Measurements from ENCODE around the gene TCAIM. TPM values are rescaled to one million over a fixed set of nuclear protein-coding genes. Genes with fewer than 3 reads are reported as not detected.

Gene TCAIM
- total and polyA plus RNA-seq, 2 donors (not counting 3 experiments of a cell fraction or from before 2014, with no cell fraction given), result 9.2 to 18.2 TPM

- intact Hi-C loops (cut with micrococcal nuclease), result no loop called here
- FAIRE-seq (no peak), DNase-seq (ENCODE audit: low read depth, low spot score) (no peak)
- Histone ChIP-seq H3K36me3 (ENCODE audit: control insufficient read depth in 2 of 2, extremely low read depth in 1 of 2, insufficient read depth in 2 of 2, low read length in 2 of 2) (peaks cover 0 to 2% of the 10 kb centered on the region in 2 experiments), H3K9me1 (replicated peaks; ENCODE audit: control insufficient read depth, extremely low read depth, insufficient read depth, low read length) (no peaks in the 10 kb centered on the region), H2AFZ (ENCODE audit: low read depth, low read length) (no peak overlapping the region), H3K4me3 (replicated peaks in 1 of 3; ENCODE audit: insufficient read depth in 1 of 3, low read depth in 1 of 3, low read length in 3 of 3) (no peak overlapping the region), H3K4me1 (ENCODE audit: control insufficient read depth, extremely low read depth, insufficient read depth, low read length) (no peaks in the 10 kb centered on the region), H3K4me2 (ENCODE audit: insufficient read depth, low read length) (no peak overlapping the region), H4K20me1 (replicated peaks; ENCODE audit: control insufficient read depth, extremely low read depth, insufficient read depth, low read length) (no peaks in the 10 kb centered on the region), H3K27ac (ENCODE audit: insufficient read depth, low read depth, low read length) (no peak overlapping the region), H3K79me2 (ENCODE audit: control insufficient read depth, insufficient read depth, low read length) (no peaks in the 10 kb centered on the region), H3K9ac (replicated peaks; ENCODE audit: extremely low read depth, insufficient read depth, low read length) (no peak overlapping the region), H3K27me3 (ENCODE audit: control insufficient read depth in 2 of 2, insufficient read depth in 2 of 2, low read length in 2 of 2) (no peaks in the 10 kb centered on the region), H3K9me3 (replicated peaks; ENCODE audit: control insufficient read depth, insufficient read depth, low read length) (no peaks in the 10 kb centered on the region)
- no peak for TF ChIP-seq MYC (IDR thresholded peaks at IDR 0.05; ENCODE audit: low read depth, low read length)
- TF ChIP-seq EZH2 (IDR thresholded peaks at IDR 0.05; ENCODE audit: borderline replicate concordance, low read depth, low read length, severe bottlenecking), result no peak
- no peak for TF ChIP-seq FOS (IDR thresholded peaks at IDR 0.05; ENCODE audit: borderline replicate concordance, insufficient read depth, low read length)
- no peak for TF ChIP-seq POLR2AphosphoS5 (IDR thresholded peaks at IDR 0.05; ENCODE audit: insufficient read depth, low read depth, low read length)
- TF ChIP-seq GATA2 (IDR thresholded peaks at IDR 0.05; ENCODE audit: insufficient read depth, insufficient read length, low read depth, low read length), result no peak
- no peak for TF ChIP-seq JUN (IDR thresholded peaks at IDR 0.05; ENCODE audit: borderline replicate concordance, insufficient read depth, insufficient read length, low read depth)
- dilution Hi-C loops (cut with MboI; ENCODE audit: extremely low pct_ligation_motif_present, low sequenced_read_pairs), result no loop called here
- CTCF ChIA-PET, result no interaction called here
- no TSS peak for BruUV-seq (replicated peaks)
- POLR2A ChIA-PET, result no interaction called here
Observed at GRCh38 chr3:44392489-44392888, 53.9 kb downstream of the TCAIM start.

- Histone ChIP-seq H3K27ac (ENCODE audit: insufficient read depth, low read depth, low read length) (no peak overlapping the region), H4K20me1 (replicated peaks; ENCODE audit: control insufficient read depth, extremely low read depth, insufficient read depth, low read length) (no peaks in the 10 kb centered on the region), H2AFZ (ENCODE audit: low read depth, low read length) (no peak overlapping the region), H3K9me1 (replicated peaks; ENCODE audit: control insufficient read depth, extremely low read depth, insufficient read depth, low read length) (no peaks in the 10 kb centered on the region), H3K4me1 (ENCODE audit: control insufficient read depth, extremely low read depth, insufficient read depth, low read length) (no peaks in the 10 kb centered on the region), H3K4me2 (ENCODE audit: insufficient read depth, low read length) (no peak overlapping the region), H3K79me2 (ENCODE audit: control insufficient read depth, insufficient read depth, low read length) (no peaks in the 10 kb centered on the region), H3K4me3 (replicated peaks in 1 of 3; ENCODE audit: insufficient read depth in 1 of 3, low read depth in 1 of 3, low read length in 3 of 3) (no peak overlapping the region), H3K27me3 (ENCODE audit: control insufficient read depth in 2 of 2, insufficient read depth in 2 of 2, low read length in 2 of 2) (no peaks in the 10 kb centered on the region), H3K9ac (replicated peaks; ENCODE audit: extremely low read depth, insufficient read depth, low read length) (no peak overlapping the region), H3K36me3 (ENCODE audit: control insufficient read depth in 2 of 2, extremely low read depth in 1 of 2, insufficient read depth in 2 of 2, low read length in 2 of 2) (peaks cover 0 to 2% of the 10 kb centered on the region in 2 experiments), H3K9me3 (replicated peaks; ENCODE audit: control insufficient read depth, insufficient read depth, low read length) (no peaks in the 10 kb centered on the region)
- FAIRE-seq (no peak), DNase-seq (ENCODE audit: low read depth, low spot score) (no peak)
- intact Hi-C loops (cut with micrococcal nuclease), result no loop called here
- dilution Hi-C loops (cut with MboI; ENCODE audit: extremely low pct_ligation_motif_present, low sequenced_read_pairs), result no loop called here
- no peak for TF ChIP-seq CTCF (IDR thresholded peaks at IDR 0.05; ENCODE audit: extremely low read depth in 1 of 2, insufficient read depth in 1 of 2, low read depth in 1 of 2, low read length in 2 of 2)
- TF ChIP-seq POLR2AphosphoS5 (IDR thresholded peaks at IDR 0.05; ENCODE audit: insufficient read depth, low read depth, low read length), result no peak
- no peak for TF ChIP-seq EZH2 (IDR thresholded peaks at IDR 0.05; ENCODE audit: borderline replicate concordance, low read depth, low read length, severe bottlenecking)
- TF ChIP-seq GATA2 (IDR thresholded peaks at IDR 0.05; ENCODE audit: insufficient read depth, insufficient read length, low read depth, low read length), result no peak
- no peak for TF ChIP-seq POLR2A (IDR thresholded peaks at IDR 0.05; ENCODE audit: low read depth, low read length)
- TF ChIP-seq MYC (IDR thresholded peaks at IDR 0.05; ENCODE audit: low read depth, low read length), result no peak
- no peak for TF ChIP-seq JUN (IDR thresholded peaks at IDR 0.05; ENCODE audit: borderline replicate concordance, insufficient read depth, insufficient read length, low read depth)
- no peak for TF ChIP-seq MAX (IDR thresholded peaks at IDR 0.05; ENCODE audit: insufficient read depth, insufficient read length)
- no peak for TF ChIP-seq FOS (IDR thresholded peaks at IDR 0.05; ENCODE audit: borderline replicate concordance, insufficient read depth, low read length)
- POLR2A ChIA-PET, result no interaction called here
- CTCF ChIA-PET, result no interaction called here
- BruUV-seq (replicated peaks), result no TSS peak
Observed at GRCh38 chr3:44395714-44396113, 57.1 kb downstream of the TCAIM start.
